ENCODE data around the gene WDR33. TPM values are rescaled to one million over a fixed set of nuclear protein-coding genes. Genes with fewer than 3 reads are reported as not detected.
A peak's percentile ranks its signal among the peaks of the same experiment; 100 is the strongest.

Gene WDR33
- total RNA-seq, 3 donors from 2014 or later = 49.4 to 83.3 (median 50.1) TPM

DNA sequence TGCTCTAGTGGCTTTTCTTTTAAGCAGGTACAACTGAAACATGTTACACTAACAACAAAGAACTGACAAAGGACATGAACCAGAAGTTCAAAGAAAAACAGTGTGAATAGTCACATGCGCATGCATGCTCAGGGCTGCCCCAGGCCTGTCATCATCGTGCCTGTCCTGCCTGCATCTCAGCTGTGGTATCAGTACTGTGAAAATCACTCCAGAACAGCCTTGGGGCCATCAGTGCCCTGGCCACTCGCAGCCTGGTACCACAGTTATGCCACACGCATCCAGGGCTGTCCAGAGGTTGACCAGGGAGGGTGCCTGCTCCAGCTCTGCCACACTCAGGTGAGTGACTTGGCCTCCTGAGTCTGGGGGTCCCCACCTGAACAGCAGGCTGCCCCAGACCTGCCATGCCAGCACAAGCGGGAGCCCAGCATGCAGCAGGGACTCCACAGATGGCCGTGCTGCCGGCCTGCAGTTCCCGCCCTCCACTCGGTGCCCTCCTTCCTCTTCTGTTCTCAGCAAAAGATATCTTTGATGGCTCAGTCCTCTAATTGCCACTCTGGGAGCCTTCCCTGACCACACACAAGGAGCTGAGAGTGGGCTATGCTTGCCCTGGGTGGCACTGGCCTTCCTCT, 147.9 kb downstream of the WDR33 start:
- no peak for TF ChIP-seq POLR2AphosphoS5 (IDR thresholded peaks at IDR 0.05)
- TF ChIP-seq, protein P1, sequence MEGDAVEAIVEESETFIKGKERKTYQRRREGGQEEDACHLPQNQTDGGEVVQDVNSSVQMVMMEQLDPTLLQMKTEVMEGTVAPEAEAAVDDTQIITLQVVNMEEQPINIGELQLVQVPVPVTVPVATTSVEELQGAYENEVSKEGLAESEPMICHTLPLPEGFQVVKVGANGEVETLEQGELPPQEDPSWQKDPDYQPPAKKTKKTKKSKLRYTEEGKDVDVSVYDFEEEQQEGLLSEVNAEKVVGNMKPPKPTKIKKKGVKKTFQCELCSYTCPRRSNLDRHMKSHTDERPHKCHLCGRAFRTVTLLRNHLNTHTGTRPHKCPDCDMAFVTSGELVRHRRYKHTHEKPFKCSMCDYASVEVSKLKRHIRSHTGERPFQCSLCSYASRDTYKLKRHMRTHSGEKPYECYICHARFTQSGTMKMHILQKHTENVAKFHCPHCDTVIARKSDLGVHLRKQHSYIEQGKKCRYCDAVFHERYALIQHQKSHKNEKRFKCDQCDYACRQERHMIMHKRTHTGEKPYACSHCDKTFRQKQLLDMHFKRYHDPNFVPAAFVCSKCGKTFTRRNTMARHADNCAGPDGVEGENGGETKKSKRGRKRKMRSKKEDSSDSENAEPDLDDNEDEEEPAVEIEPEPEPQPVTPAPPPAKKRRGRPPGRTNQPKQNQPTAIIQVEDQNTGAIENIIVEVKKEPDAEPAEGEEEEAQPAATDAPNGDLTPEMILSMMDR (IDR thresholded peaks at IDR 0.05) = no peak
- no peak for TF ChIP-seq POLR2A (IDR thresholded peaks at IDR 0.05)
- H3K27ac ChIP-seq = peak overlapping the region in 1 of 2 donors; percentile 68
- no peaks in the 10 kb centered on the region for H3K36me3 ChIP-seq
- peaks cover 0 to 6% of the 10 kb centered on the region in 2 donors for H3K4me1 ChIP-seq
- no peaks in the 10 kb centered on the region for H3K9me3 ChIP-seq
- intact Hi-C loops (cut with DNase I; ENCODE audit: low total_unique reads) = no loop called here
- DNase-seq (ENCODE audit: low spot score in 2 of 2) = peak in 1 of 2 donors; percentile 33
- H3K4me3 ChIP-seq = peak overlapping the region in 1 of 3 donors; percentile 66
- no peaks in the 10 kb centered on the region for H3K27me3 ChIP-seq

DNA sequence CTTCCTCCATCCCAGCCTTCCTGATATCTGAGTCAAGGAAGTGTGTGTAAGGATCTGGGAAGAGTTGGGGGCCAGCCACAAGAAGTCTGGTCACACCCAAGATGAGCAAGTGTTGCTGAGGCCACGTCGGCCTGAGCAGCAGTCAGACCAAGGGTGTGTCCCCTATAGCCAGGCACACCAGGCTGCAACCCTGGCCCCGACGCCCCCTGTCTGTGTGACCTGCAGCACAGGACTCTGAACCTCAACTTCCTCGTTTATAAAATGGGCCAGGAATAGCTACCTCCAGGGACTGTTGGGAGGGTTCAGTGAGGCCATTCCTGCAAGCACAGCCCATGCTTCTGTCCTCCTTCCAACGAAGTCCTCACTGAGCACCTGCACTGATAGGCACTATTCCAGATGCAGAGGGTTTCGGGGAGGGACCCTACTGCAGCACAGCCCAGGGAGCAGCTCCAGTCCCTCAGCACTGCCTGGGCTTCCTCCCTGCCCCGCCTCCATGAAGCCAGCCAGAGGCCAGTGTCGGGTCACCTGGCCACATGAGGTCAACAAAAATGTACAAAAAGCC, 148.9 kb downstream of the WDR33 start:
- TF ChIP-seq POLR2A (IDR thresholded peaks at IDR 0.05) = no peak
- TF ChIP-seq, protein P1 (IDR thresholded peaks at IDR 0.05) = no peak
- TF ChIP-seq POLR2AphosphoS5 (IDR thresholded peaks at IDR 0.05) = no peak
- Histone ChIP-seq H3K36me3 (no peaks in the 10 kb centered on the region), H3K4me1 (peaks cover 0 to 6% of the 10 kb centered on the region in 2 donors), H3K9me3 (no peaks in the 10 kb centered on the region), H3K27me3 (no peaks in the 10 kb centered on the region), H3K4me3 (no peak overlapping the region), H3K27ac (peak overlapping the region; percentile 1 to 55)
- DNase-seq (ENCODE audit: low spot score in 2 of 2) = peak in 1 of 2 donors; percentile 37
- intact Hi-C loops (cut with DNase I; ENCODE audit: low total_unique reads) = no loop called here

DNA sequence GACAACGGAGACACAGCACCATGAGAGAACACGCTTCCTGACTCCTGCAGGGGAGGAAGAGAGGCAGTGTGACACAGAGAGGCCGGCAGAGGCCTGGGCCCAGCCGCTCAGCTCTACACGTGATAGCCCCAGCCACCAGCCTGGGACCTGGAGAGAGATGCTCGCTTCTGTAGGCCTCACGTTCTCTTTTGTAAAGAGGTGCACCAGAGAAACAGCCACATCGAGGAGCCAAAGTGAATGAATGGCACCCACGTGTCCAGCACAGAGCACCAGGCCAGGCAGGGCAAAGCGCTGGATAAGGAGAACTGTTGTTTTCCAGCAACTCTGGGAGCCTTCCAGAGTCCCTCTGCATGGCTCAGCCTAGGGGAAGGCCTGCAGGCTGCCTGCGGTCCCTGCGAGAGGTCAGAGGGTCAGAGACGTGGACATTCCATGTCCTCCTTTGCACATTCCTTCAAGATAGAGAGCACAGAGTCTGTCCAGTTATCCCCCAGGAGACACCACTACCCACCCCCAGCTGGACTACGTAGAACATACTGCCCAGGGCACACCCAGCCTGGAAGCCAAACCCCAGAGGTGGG, 149.8 kb downstream of the WDR33 start:
- peak in 1 of 2 donors; percentile 25 for DNase-seq (ENCODE audit: low spot score in 2 of 2)
- no peaks in the 10 kb centered on the region for H3K27me3 ChIP-seq
- H3K4me1 ChIP-seq = peaks cover 0 to 6% of the 10 kb centered on the region in 2 donors
- H3K9me3 ChIP-seq = no peaks in the 10 kb centered on the region
- TF ChIP-seq, protein P1 (IDR thresholded peaks at IDR 0.05) = no peak
- TF ChIP-seq POLR2A (IDR thresholded peaks at IDR 0.05) (no peak), POLR2AphosphoS5 (IDR thresholded peaks at IDR 0.05) (no peak)
- intact Hi-C loops (cut with DNase I; ENCODE audit: low total_unique reads) = no loop called here
- H3K36me3 ChIP-seq = no peaks in the 10 kb centered on the region
- no peak overlapping the region for H3K4me3 ChIP-seq
- peak overlapping the region; percentile 1 to 55 for H3K27ac ChIP-seq

DNA sequence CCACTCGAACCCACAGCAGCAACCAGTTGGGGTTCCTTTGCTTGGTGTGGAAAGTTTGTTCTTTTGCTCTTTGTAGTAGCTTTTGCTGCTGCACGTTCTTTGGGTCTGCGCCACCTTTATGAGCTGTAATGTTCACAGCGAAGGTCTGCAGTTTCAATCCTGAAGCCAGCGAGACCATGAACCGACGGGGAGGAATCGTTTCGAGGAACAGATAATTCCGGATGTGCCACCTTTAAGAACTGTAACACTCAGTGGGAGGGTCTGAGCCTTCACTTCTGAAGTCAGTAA, 150.7 kb downstream of the WDR33 start:
- Histone ChIP-seq H3K4me1 (peaks cover 0 to 6% of the 10 kb centered on the region in 2 donors), H3K27me3 (no peaks in the 10 kb centered on the region), H3K27ac (peak overlapping the region in 1 of 2 donors; percentile 75), H3K4me3 (no peak overlapping the region), H3K36me3 (no peaks in the 10 kb centered on the region), H3K9me3 (no peaks in the 10 kb centered on the region)
- intact Hi-C loops (cut with DNase I; ENCODE audit: low total_unique reads) = no loop called here
- TF ChIP-seq, protein P1 (IDR thresholded peaks at IDR 0.05) = no peak
- TF ChIP-seq POLR2A (IDR thresholded peaks at IDR 0.05) (no peak), POLR2AphosphoS5 (IDR thresholded peaks at IDR 0.05) (no peak)
- DNase-seq (ENCODE audit: low spot score in 2 of 2) = no peak

Data from breast epithelium (tissue), 4 donors.